ENCODE results near the gene AFTPH. TPM values are rescaled to one million over a fixed set of nuclear protein-coding genes. Genes with fewer than 3 reads are reported as not detected.
A peak's percentile ranks its signal among the peaks of the same experiment; 100 is the strongest.

The AFTPH gene
- total and polyA plus RNA-seq, 3 donors from 2014 or later: 38.7 to 56.1 (median 43.9) TPM

DNA sequence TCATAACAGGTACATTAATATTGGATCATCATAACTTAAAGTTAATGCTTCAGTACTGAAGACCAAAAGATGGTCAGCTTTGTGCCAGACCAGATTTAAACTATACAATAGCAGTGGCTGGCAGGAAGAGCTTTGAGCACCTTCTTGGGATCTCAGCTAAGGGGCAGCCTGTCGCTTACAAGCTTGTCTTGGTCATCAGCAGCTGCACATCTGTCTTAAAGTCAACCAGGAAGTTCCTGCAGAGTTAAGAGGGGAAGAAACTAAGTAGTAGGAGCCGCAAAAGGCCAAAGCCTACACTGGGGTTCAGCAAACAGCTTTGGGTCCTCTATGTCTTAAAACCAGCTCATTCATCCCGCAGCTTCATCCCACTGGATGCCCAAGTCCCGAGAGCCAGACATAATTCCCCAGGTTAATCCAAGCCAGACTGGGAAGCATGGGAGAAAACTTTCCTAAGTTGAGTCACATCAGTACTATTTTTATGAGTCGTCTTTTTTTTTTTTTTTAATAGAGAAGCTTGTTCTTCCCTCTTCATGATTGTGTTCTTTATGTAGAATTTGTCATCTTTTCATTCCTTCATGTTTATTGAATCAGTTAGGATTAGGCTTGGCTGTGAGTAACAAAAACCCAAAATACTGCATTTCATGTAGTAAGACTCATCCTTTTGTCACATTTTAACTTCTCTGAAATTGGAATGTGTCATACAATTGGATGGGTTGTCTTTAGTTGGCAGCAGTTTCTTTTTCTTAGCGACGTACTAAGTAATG is 70.3 kb downstream of the AFTPH start:
- TF ChIP-seq POLR2A (IDR thresholded peaks at IDR 0.05): no peak
- TF ChIP-seq, protein P1, sequence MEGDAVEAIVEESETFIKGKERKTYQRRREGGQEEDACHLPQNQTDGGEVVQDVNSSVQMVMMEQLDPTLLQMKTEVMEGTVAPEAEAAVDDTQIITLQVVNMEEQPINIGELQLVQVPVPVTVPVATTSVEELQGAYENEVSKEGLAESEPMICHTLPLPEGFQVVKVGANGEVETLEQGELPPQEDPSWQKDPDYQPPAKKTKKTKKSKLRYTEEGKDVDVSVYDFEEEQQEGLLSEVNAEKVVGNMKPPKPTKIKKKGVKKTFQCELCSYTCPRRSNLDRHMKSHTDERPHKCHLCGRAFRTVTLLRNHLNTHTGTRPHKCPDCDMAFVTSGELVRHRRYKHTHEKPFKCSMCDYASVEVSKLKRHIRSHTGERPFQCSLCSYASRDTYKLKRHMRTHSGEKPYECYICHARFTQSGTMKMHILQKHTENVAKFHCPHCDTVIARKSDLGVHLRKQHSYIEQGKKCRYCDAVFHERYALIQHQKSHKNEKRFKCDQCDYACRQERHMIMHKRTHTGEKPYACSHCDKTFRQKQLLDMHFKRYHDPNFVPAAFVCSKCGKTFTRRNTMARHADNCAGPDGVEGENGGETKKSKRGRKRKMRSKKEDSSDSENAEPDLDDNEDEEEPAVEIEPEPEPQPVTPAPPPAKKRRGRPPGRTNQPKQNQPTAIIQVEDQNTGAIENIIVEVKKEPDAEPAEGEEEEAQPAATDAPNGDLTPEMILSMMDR (IDR thresholded peaks at IDR 0.05): no peak
- no peaks in the 10 kb centered on the region for H3K27me3 ChIP-seq
- intact Hi-C loops (cut with DNase I; ENCODE audit: low total_unique reads): loop anchor here (5.0 kb wide), 1 partner anchor 273 kb away; no protein-coding TSS in a partner anchor
- no peak overlapping the region for H3K27ac ChIP-seq
- no peaks in the 10 kb centered on the region for H3K36me3 ChIP-seq (ENCODE audit: low read depth, missing control alignments)
- no peaks in the 10 kb centered on the region for H3K9me3 ChIP-seq
- no peak overlapping the region for H3K4me3 ChIP-seq
- DNase-seq: no peak
- H3K4me1 ChIP-seq: peaks cover 3% of the 10 kb centered on the region
- 86 to 92% methylated on average over 7 of the region's 7 CpGs for WGBS, 2 donors

DNA sequence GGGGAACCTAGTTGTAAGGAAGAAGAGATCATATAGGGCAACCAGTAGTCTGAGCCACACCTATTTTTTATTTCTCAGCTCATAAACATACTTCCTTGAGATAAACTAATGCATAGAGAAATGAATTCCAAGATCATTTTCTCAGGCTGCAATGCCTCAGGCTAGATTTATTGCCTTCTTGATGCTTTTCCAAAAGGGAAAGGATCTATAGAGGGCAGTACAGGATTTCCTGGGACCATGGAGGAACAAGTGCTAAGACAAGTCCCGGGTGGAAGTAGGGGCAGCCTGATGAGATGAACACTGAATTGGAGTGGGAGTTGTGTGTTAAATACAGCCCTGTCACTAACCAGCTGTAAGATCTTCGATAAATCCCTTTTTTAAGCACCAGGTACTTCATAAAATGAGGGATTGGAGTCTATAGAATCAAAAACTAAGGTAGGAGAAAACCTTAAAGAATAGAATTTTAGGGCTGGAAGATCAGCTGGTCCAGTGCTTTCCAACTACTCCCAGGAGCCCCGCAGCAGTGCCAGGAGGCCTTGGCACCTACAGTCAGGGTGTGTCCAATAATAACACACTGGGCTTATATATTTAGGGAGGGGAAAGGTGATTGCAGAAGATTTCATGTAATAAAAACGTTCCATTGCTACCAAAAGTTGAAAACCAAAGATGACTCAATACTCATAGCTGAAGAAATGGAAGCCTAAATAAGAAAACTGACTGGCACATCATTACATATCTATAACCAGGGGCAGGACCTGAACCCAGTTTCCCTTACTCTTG is 71.5 kb downstream of the AFTPH start:
- H3K9me3 ChIP-seq: no peaks in the 10 kb centered on the region
- no peaks in the 10 kb centered on the region for H3K36me3 ChIP-seq (ENCODE audit: low read depth, missing control alignments)
- TF ChIP-seq, protein P1 (IDR thresholded peaks at IDR 0.05): no peak
- TF ChIP-seq POLR2A (IDR thresholded peaks at IDR 0.05): no peak
- DNase-seq: no peak
- WGBS, 2 donors: 47 to 56% methylated on average over 4 of the region's 4 CpGs
- no peak overlapping the region for H3K4me3 ChIP-seq
- no peaks in the 10 kb centered on the region for H3K27me3 ChIP-seq
- H3K4me1 ChIP-seq: peaks cover 7% of the 10 kb centered on the region
- no peak overlapping the region for H3K27ac ChIP-seq
- intact Hi-C loops (cut with DNase I; ENCODE audit: low total_unique reads): no loop called here

DNA sequence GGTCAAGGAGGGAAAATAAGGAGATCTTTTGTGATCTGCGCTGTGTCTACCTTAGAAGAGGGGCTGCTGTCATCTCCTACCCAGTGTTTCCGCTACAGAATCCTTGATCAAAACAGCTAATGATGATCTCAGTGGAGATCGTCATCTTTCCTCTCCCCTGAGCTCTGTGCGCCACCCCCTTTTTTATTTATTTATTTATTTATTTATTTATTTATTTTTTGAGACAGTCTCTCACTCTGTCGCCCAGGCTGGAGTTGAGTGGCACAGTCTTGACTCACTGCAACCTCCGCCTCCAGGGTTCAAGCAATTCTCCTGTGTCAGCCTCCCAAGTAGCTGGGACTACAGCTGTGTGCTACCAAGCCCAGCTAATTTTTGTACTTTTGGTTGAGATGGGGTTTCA is 74.1 kb downstream of the AFTPH start:
- Histone ChIP-seq H3K4me1 (peaks cover 7% of the 10 kb centered on the region), H3K27ac (no peak overlapping the region), H3K9me3 (no peaks in the 10 kb centered on the region), H3K36me3 (ENCODE audit: low read depth, missing control alignments) (no peaks in the 10 kb centered on the region), H3K27me3 (no peaks in the 10 kb centered on the region), H3K4me3 (no peak overlapping the region)
- intact Hi-C loops (cut with DNase I; ENCODE audit: low total_unique reads): no loop called here
- DNase-seq: no peak
- TF ChIP-seq, protein P1 (IDR thresholded peaks at IDR 0.05): no peak
- no peak for TF ChIP-seq POLR2A (IDR thresholded peaks at IDR 0.05)
- WGBS, 2 donors: 88 to 96% methylated on average over 6 of the region's 6 CpGs

DNA sequence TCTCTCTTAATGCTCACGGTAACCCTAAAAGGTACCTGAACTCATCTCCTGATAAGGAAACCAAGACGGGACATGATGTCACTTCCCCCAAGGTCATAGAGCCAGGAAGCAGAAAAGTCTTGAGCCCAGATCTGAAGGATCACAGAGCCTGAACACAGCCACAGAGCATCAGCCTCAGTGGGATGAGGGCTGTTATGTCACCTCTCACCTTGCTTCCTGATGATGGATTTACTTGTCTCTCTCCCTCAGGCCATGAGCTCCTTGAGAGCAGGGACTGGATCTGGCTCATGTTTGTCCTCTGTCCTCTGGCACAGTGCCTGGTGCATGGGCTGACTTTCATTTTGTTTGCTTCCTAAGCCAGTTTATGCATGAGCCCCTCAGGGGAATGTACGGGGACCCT is 75.3 kb downstream of the AFTPH start:
- intact Hi-C loops (cut with DNase I; ENCODE audit: low total_unique reads): no loop called here
- Histone ChIP-seq H3K4me3 (no peak overlapping the region), H3K27me3 (no peaks in the 10 kb centered on the region), H3K36me3 (ENCODE audit: low read depth, missing control alignments) (no peaks in the 10 kb centered on the region), H3K4me1 (peaks cover 7% of the 10 kb centered on the region), H3K27ac (no peak overlapping the region), H3K9me3 (no peaks in the 10 kb centered on the region)
- 43 to 46% methylated on average over 3 of the region's 3 CpGs for WGBS, 2 donors
- DNase-seq: peak; percentile 43
- TF ChIP-seq POLR2A (IDR thresholded peaks at IDR 0.05): no peak
- TF ChIP-seq, protein P1 (IDR thresholded peaks at IDR 0.05): no peak

Measured in testis (tissue), 3 donors.